GM21447 (cell line): ENCODE results near the gene DLK1.

Experiments used
- ATAC-seq: cut with Tn5 transposase; IDR thresholded peaks from one replicate; pipeline ENCODE4 v1.9.1; 2021; ENCODE audit not compliant: unreplicated experiment

Gene DLK1

GRCh38 chr14:100726550-100727085 is at the start of gene DLK1:
TSS of gene DLK1 (plus strand) at chr14:100726892. CDS start at chr14:100727069, 177 bp downstream.
- ATAC-seq: no peak

DNA sequence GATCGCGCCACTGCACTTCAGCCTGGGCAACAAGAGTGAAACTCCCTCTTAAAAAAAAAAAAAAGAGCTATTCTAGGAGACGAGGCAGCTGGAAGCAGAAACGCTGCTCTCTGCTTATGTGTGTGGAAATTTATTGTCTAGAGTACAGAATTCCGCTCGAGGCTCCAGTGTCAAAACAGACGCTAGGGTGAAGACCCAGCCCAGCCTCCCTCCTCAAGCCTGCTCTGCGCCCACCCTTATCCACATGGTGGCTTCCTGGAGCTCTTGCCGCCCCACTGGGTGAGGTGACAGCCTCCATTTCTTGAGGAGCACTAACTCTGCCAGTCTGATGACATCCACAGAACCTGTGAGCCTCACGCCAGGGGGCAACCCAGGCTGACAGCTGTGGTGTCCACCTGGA is 49.5 kb upstream of the DLK1 start:
- ATAC-seq: no peak

- ATAC-seq: no peak
These were observed 48.9 kb upstream of the DLK1 start for GRCh38 chr14:100677554-100678468.

GRCh38 chr14:100678469-100678828 is 48.2 kb upstream of the DLK1 start:
- no peak for ATAC-seq

- ATAC-seq: no peak
These were observed 47.5 kb upstream of the DLK1 start for GRCh38 chr14:100679153-100679552.

- no peak for ATAC-seq
These were observed 46.8 kb upstream of the DLK1 start for GRCh38 chr14:100679707-100680438.

GRCh38 chr14:100680439-100681051 is 46.1 kb upstream of the DLK1 start:
- no peak for ATAC-seq

- no peak for ATAC-seq
These were observed 45.6 kb upstream of the DLK1 start for GRCh38 chr14:100681111-100681510.

DNA sequence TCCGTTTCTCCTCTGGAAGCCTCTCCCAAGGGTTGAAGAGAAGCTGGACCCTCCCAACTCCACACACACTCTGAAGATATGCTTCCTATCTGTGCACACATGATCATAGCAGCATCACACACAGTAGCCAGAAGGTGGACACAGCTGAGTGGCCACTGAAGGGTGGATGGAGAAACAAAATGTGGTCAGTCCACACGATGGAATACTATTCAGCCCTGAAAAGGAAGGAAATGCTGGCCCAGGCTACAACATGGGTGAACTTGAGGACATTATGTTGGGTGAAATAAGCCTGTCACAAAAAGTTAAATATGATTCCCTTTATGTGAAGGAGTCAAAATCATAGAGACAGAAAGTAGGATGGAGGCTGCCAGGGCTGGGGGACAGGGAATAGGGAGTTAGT is 43.9 kb upstream of the DLK1 start:
- no peak for ATAC-seq

- ATAC-seq: no peak
These were observed 43.1 kb upstream of the DLK1 start for GRCh38 chr14:100683578-100683977.

DNA sequence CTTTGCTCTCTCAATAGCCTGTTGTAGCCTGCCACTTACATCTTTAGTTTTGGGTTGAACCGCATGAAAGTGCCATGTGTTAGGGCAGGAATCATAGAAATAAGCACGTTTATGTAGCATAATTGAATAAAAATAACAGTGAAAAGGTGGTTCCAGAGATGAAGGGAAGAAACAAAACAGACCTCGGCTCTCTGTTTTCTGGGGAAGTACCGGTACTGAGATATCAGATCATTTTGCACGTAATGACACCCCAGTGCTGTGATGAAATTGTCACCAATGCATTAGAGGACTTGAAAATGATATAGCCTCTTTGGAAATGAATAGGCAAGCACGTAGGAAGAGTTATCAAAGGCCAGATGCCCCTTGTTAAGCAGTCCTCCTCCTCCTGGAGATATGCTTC is 42.5 kb upstream of the DLK1 start:
- no peak for ATAC-seq

DNA sequence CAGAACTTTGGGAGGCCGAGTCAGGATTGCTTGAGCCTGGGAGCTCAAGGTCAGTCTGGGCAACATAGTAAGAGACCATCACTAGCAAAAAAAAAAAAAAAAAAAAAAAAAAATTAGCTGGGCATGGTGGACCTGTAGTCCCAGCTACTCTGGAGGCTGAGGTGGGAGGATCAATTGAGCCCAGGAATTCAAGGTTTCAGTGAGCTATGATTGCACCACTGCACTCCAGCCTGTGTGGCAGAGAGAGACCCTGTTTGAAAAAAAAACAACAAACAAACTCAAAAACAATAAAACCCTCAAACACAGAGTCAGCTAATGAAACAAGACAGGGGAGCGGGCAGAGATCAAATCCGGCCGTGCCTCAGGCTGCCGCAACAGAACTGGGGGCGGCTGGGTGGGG is 41.7 kb upstream of the DLK1 start:
- no peak for ATAC-seq

- no peak for ATAC-seq
These were observed 39.8 kb upstream of the DLK1 start for GRCh38 chr14:100686858-100687257.

DNA sequence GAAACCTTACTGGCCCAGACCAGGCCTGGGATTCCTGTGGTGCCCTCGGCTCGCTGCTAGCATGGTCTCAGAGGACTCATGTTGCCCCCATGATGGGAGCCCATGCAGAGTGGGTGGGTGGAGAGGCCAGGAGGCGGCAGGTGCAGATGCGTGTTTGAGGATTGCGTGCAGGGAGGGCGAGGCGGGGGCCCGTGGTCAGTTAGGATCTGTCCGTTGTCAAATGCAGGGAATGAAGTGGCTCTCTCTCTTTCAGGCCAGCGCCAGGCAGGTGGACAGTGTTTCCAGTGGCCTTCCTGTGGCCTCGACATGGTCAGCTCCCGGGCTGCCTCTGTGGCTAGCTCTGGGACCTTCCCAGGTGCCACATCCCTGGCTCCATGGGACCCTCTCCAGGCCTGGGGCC is 39.3 kb upstream of the DLK1 start:
- ATAC-seq: no peak

GRCh38 chr14:100688051-100688450 is 38.6 kb upstream of the DLK1 start:
- no peak for ATAC-seq

- no peak for ATAC-seq
These were observed 37.9 kb upstream of the DLK1 start for GRCh38 chr14:100688598-100689461.

- no peak for ATAC-seq
These were observed 36.0 kb upstream of the DLK1 start for GRCh38 chr14:100690672-100691071.

DNA sequence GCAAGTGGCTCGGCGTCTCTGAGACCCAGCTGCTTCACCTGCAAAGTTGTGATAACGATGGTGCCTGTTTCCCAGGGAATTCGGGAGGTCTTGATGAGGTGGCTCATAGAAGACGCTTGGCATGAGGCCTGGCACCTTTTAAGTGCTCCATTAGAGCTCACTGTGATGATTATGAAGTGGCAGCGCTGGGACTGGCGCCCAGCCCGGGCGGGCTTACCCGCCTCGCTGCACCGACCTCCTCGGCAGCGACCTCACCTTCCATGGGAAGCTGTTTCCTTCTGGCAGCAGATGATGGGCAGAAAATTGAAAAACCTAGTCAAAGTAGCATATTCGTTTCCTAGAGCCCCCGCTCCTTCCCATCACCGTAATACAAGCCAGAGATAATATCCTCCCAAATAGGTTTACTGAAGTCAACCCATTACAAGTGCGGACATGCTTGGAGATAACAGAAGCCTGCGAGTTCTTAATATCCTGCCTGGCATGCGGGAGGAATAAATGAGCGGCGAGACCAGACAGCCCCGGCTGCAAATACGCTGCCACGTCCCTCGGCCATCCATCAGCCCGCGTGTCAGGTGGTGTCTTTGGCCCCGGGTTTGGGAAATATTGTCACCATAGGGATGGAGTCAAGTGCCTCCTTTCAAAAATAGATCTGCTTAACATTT is 35.2 kb upstream of the DLK1 start:
- ATAC-seq: no peak

DNA sequence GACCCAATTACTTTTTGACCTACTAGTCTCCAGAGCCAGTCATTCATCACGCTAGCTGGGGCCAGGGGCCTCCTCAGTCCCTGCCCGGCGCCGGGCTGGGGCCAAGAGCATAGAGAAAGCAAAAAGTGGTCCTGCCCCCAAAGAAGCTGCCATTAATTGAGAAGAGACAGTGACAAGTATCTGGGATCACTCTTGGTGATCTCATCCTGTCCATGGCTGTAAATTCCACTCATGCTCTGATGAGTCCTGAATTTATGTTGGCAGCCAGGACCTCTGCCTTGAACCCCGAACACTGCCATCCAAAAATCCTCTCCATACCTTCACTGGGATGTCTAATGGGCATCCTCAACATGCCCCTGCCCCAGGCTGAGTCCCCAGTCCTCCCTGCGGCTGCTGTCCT is 34.4 kb upstream of the DLK1 start:
- ATAC-seq: no peak
